Choroid plexus epithelial cell (primary cell): Measurements from ENCODE around the gene PPP1R9A.

ENCODE experiments used
- DNase-seq: peaks from one replicate; pipeline ENCODE4 v3.0.0-alpha.2; 2010; ENCODE audit warnings: low read depth
- H3K4me3 ChIP-seq: 2 replicates; pipeline ENCODE4 v1.5.1; 2011; ENCODE audit warnings: low read depth, mild to moderate bottlenecking, control low read depth, low read length, moderate library complexity
- CTCF ChIP-seq: conservative IDR thresholded peaks from 2 replicates; pipeline ENCODE4 v1.5.1; 2011; ENCODE audit warnings: low read depth, mild to moderate bottlenecking, control low read depth, inconsistent platforms, low read length, moderate library complexity

Gene PPP1R9A

GRCh38 chr7:95172420-95172819 is 265.0 kb downstream of the PPP1R9A start:
- no peak for TF ChIP-seq CTCF
- no peak for DNase-seq
- H3K4me3 ChIP-seq = no peak overlapping the region

DNA sequence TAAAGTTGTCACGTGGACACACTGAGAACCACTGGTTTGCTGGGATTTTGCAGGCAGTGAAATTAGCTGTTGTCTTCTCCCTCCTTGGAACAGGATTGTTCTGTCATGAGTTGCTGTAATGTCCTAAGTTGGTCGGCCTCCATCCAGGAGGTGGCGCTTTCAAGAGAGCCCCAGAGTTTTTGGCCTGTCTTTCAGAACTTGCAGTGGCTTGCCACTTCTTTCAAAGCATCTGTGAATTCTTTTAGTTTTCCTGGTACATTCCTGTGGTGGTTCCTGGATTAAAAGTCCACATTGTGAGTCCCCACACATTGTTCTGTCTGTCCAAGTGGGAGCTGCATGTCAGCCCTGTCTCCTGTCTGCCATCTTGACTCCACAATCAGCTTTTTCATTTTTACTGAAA is 283.1 kb downstream of the PPP1R9A start:
- peak; percentile 19 for DNase-seq
- peak; percentile 41 for TF ChIP-seq CTCF
- H3K4me3 ChIP-seq = no peak overlapping the region

GRCh38 chr7:95191795-95192194 is 284.4 kb downstream of the PPP1R9A start:
- no peak overlapping the region for H3K4me3 ChIP-seq
- TF ChIP-seq CTCF = no peak
- no peak for DNase-seq

GRCh38 chr7:95198863-95199262 is 291.5 kb downstream of the PPP1R9A start:
- H3K4me3 ChIP-seq = no peak overlapping the region
- no peak for TF ChIP-seq CTCF
- DNase-seq = no peak

DNA sequence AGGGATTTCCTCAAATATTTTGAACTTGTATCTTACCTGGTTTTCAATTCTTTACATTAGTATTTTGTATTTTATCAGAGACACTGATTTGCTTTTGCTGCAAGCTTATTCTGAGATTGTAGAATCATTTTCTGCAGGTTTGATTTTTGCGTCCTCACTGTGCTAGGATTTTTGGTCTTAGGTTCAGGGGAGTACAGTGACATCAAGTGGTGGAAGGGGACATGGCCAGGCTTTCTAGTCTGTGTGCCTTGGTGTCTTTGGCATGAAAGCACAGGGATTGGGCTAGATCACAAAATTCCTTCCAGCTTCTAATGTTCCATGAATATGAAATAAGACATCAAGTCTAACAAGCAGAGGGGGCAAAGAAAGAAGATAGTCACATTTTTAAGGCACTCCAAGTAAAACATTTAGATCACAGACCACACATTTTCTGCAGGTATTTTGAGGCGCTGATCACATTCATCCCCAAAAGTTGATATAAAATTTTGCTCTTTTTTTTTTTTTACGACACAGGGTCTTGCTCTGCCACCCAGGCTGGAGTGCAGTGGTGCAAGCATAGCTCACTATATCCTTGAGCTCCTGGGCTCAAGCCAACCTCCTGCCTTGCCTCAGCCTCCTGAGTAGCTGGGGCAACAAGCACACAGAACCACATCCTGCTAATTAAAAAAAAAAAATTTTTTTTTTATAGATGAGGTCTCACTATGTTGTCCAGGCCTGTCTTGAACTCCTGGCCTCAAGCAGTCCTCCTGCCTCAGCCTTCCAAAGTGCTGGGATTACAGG is 292.6 kb downstream of the PPP1R9A start:
- H3K4me3 ChIP-seq = no peak overlapping the region
- peak; percentile 86 for DNase-seq
- TF ChIP-seq CTCF = peak; percentile 88

GRCh38 chr7:95200741-95201140 is 293.3 kb downstream of the PPP1R9A start:
- DNase-seq = no peak
- no peak for TF ChIP-seq CTCF
- no peak overlapping the region for H3K4me3 ChIP-seq

DNA sequence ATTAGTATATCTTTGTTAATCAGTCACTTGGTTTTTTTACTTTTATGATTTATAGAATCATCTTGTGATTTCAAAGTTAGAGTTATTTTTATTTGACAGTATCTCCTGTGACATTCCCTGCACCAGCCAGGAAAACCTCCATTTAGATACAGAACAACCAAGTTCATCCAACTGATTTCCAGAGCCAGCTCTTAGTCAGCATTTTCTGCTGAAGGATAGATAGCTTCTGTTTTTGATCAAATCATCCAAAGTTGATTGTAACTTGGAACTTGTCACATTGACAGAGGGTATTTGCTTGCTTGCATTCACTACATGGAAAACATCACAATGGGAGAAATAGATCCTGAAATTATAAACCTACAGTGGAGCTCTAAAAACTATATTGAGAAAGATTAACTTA is 294.3 kb downstream of the PPP1R9A start:
- DNase-seq = no peak
- H3K4me3 ChIP-seq = no peak overlapping the region
- no peak for TF ChIP-seq CTCF
